Measurements from ENCODE around the gene GBGT1.

GBGT1 gene

DNA sequence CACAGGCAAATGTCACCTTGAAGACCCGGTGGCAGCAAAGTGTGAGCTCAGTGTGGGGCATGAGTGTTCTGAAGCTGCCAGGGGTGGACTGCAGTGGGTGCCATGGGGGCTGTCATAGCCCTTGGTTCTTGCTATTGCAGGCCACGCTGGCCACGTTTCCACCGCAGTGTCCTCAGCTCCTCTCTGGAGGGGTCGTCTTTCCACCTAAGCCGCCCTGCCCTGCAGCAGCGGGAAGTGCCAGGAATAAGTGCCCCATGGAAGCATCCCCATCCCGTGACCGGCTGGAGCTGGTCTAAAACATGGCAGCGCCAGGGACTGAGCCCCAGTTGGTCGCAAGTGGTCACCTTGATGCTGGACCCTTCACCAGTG is 38.4 kb upstream of the GBGT1 start:
- no peak overlapping the region for H3K4me3 ChIP-seq (ENCODE audit: low read length)
- H3K4me2 ChIP-seq (ENCODE audit: low read length), result no peak overlapping the region
- no peaks in the 10 kb centered on the region for H3K9me3 ChIP-seq (ENCODE audit: insufficient read depth, low read length)
- no peak overlapping the region for H3K9ac ChIP-seq (ENCODE audit: low read length)
- no peak overlapping the region for H2AFZ ChIP-seq (ENCODE audit: low read depth, low read length)
- no peak for TF ChIP-seq EZH2phosphoT487 (IDR thresholded peaks at IDR 0.05; ENCODE audit: low read depth)
- TF ChIP-seq, protein P1, sequence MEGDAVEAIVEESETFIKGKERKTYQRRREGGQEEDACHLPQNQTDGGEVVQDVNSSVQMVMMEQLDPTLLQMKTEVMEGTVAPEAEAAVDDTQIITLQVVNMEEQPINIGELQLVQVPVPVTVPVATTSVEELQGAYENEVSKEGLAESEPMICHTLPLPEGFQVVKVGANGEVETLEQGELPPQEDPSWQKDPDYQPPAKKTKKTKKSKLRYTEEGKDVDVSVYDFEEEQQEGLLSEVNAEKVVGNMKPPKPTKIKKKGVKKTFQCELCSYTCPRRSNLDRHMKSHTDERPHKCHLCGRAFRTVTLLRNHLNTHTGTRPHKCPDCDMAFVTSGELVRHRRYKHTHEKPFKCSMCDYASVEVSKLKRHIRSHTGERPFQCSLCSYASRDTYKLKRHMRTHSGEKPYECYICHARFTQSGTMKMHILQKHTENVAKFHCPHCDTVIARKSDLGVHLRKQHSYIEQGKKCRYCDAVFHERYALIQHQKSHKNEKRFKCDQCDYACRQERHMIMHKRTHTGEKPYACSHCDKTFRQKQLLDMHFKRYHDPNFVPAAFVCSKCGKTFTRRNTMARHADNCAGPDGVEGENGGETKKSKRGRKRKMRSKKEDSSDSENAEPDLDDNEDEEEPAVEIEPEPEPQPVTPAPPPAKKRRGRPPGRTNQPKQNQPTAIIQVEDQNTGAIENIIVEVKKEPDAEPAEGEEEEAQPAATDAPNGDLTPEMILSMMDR (IDR thresholded peaks at IDR 0.05; ENCODE audit: low read depth, low read length), result no peak
- H4K20me1 ChIP-seq (ENCODE audit: insufficient read depth, low read length), result no peaks in the 10 kb centered on the region
- no peaks in the 10 kb centered on the region for H3K36me3 ChIP-seq (replicated peaks; ENCODE audit: low read depth, low read length)
- H3K79me2 ChIP-seq (ENCODE audit: low read length), result no peaks in the 10 kb centered on the region
- H3K27ac ChIP-seq (ENCODE audit: low read length), result no peak overlapping the region
- no peaks in the 10 kb centered on the region for H3K27me3 ChIP-seq (ENCODE audit: low read depth, low read length)
- H3K4me1 ChIP-seq (ENCODE audit: low read length), result no peaks in the 10 kb centered on the region

DNA sequence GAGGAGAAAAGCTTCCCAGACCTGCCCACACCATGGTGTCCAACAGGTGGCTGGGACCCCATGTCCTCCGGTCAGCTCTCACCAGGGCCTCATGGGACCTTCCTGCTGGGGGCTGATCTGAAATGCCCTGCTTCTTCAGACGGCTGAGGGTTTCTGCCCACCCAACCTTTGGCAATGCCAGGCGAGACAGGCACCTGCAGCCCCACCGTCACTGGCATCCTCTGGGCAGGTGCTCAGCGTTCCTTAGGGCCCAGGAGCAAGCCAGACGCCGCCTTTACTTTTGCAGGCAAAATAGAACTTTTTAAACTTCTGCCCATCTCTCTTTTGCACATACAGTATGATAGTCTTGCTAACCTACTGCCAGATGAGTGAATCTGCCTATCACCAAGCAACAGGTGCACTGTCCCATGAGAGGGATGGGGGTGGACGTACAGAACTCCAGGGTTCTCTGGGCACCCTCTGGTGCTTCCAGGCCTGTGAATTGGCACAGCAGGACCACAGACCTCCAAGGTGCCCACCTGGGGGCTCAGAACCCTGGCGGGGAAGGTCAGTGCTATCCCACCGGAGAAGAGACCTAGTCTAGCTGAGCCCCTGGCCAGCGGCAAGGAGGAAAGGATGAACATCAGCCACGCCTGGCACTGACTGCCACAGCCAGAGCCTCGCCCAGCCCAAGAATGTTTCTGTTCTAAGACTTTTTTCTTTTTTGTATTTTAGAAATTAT is 37.9 kb upstream of the GBGT1 start:
- H3K36me3 ChIP-seq (replicated peaks; ENCODE audit: low read depth, low read length), result no peaks in the 10 kb centered on the region
- no peak overlapping the region for H3K27ac ChIP-seq (ENCODE audit: low read length)
- 0 out of 2 replicates have a peak, but pooled peaks cover 3% of the 10 kb centered on the region for H3K27me3 ChIP-seq (ENCODE audit: low read depth, low read length)
- H3K4me2 ChIP-seq (ENCODE audit: low read length), result no peak overlapping the region
- no peaks in the 10 kb centered on the region for H3K9me3 ChIP-seq (ENCODE audit: insufficient read depth, low read length)
- no peak overlapping the region for H3K4me3 ChIP-seq (ENCODE audit: low read length)
- TF ChIP-seq EZH2phosphoT487 (IDR thresholded peaks at IDR 0.05; ENCODE audit: low read depth), result no peak
- TF ChIP-seq, protein P1 (IDR thresholded peaks at IDR 0.05; ENCODE audit: low read depth, low read length), result no peak
- no peak overlapping the region for H3K9ac ChIP-seq (ENCODE audit: low read length)
- H4K20me1 ChIP-seq (ENCODE audit: insufficient read depth, low read length), result no peaks in the 10 kb centered on the region
- H3K79me2 ChIP-seq (ENCODE audit: low read length), result no peaks in the 10 kb centered on the region
- H3K4me1 ChIP-seq (ENCODE audit: low read length), result no peaks in the 10 kb centered on the region
- H2AFZ ChIP-seq (ENCODE audit: low read depth, low read length), result no peak overlapping the region

DNA sequence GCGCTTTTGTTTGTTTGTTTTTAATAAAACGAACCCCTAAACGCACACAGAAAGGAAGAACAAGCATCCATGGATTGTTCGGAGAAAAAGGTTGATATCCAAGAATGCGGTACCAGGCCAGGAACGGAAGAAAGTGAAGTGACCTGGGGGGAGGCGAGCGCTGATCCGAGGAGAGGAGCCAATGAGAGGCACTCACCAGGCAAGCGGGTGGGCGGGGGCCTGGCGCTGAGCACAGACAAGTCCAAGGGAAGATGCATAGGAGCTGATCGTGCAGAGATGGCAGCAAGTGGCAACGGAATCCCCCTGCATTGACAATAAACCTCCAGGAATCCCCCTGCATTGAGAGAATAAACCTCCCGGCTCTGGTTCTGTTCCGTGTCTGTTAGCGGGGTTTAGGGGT is 36.9 kb upstream of the GBGT1 start:
- Histone ChIP-seq H3K36me3 (replicated peaks; ENCODE audit: low read depth, low read length) (no peaks in the 10 kb centered on the region), H3K27me3 (ENCODE audit: low read depth, low read length) (0 out of 2 replicates have a peak, but pooled peaks cover 3% of the 10 kb centered on the region), H3K79me2 (ENCODE audit: low read length) (no peaks in the 10 kb centered on the region), H3K4me2 (ENCODE audit: low read length) (no peak overlapping the region), H3K9ac (ENCODE audit: low read length) (no peak overlapping the region), H3K9me3 (ENCODE audit: insufficient read depth, low read length) (no peaks in the 10 kb centered on the region), H3K4me1 (ENCODE audit: low read length) (no peaks in the 10 kb centered on the region), H3K27ac (ENCODE audit: low read length) (no peak overlapping the region), H3K4me3 (ENCODE audit: low read length) (no peak overlapping the region), H4K20me1 (ENCODE audit: insufficient read depth, low read length) (no peaks in the 10 kb centered on the region), H2AFZ (ENCODE audit: low read depth, low read length) (no peak overlapping the region)
- TF ChIP-seq EZH2phosphoT487 (IDR thresholded peaks at IDR 0.05; ENCODE audit: low read depth), result no peak
- TF ChIP-seq, protein P1 (IDR thresholded peaks at IDR 0.05; ENCODE audit: low read depth, low read length), result no peak

DNA sequence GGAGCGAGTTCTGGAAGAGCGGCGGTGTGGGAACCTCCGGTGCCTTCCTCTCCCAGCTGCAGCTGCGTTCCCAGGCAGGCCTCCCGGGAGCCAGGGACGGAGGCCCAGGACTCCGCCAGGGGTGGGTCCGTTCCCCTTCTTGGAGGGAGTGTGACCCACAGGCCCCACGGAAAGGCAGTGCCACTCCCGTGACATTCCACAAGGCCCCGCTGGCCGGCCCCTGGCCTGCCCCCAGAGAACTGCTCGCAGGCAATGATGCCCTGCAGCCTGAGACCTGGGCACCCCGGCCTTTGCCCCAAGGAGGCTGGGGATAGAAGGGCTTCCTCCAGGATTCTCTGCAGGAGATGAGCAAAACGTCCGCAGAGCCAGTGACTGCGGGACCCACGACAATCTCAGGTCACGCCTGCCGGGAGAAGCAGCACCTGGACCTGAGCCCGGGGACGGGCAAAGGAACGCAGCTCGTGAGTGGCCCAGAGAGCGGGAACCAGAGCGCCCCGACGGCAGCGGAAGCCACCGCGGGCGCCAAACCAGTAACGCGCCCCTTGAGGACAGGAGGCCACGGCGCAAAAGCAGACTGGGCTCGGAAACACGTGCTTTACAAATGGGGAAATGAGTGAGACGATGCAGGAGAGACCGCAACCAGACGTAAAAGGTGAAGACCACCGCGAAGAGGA is 36.1 kb upstream of the GBGT1 start:
- H3K27ac ChIP-seq (ENCODE audit: low read length), result no peak overlapping the region
- H3K4me3 ChIP-seq (ENCODE audit: low read length), result no peak overlapping the region
- H3K79me2 ChIP-seq (ENCODE audit: low read length), result no peaks in the 10 kb centered on the region
- H3K4me2 ChIP-seq (ENCODE audit: low read length), result no peak overlapping the region
- H2AFZ ChIP-seq (ENCODE audit: low read depth, low read length), result no peak overlapping the region
- TF ChIP-seq EZH2phosphoT487 (IDR thresholded peaks at IDR 0.05; ENCODE audit: low read depth), result no peak
- H4K20me1 ChIP-seq (ENCODE audit: insufficient read depth, low read length), result no peaks in the 10 kb centered on the region
- no peaks in the 10 kb centered on the region for H3K4me1 ChIP-seq (ENCODE audit: low read length)
- peaks cover 7% of the 10 kb centered on the region for H3K27me3 ChIP-seq (ENCODE audit: low read depth, low read length)
- H3K9ac ChIP-seq (ENCODE audit: low read length), result no peak overlapping the region
- no peaks in the 10 kb centered on the region for H3K9me3 ChIP-seq (ENCODE audit: insufficient read depth, low read length)
- H3K36me3 ChIP-seq (replicated peaks; ENCODE audit: low read depth, low read length), result no peaks in the 10 kb centered on the region
